Measurements from ENCODE around the gene ANKMY1.

DNA sequence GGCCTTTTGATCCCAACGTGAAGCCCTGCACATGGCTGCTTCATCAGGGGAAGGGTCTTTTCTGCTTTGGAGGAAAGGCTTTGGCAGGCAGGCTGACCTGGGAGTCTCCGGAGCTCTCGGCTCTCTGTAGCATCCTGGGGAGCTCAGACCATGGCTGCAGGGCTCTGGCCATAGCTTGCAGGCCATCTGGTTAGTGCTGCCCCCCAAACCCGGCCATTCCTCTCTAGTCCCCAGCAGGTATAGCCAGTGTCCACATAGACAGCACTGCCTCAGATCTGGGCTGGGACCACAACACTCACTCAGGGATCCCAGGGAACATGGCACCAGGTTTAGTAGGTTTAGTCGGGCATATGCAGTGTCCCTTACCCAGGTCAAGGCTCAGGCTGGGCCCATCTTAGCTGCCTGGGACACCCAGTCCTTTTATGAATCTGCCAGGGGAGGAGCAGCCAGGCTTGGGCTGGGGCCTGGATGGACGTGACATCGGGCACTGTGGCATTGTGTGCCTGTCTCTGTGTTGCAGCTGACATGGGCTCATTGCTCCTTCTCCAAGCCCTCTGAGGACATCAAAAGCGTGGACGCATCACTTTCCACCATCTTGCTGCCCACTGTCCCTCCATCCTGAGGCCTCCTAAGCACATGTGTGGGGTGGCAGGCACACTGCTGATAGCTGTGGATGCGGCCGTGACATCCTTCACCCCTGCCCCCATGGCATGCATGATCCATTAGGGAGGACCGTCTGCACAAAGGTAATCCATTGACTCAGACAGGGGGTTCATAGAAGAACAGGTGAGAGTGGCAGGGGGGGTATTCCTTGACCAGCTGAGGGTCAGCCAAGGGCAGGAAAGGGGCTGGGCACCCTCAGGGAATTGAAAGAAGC, 48.3 kb upstream of the ANKMY1 start:
- TF ChIP-seq, protein P1, sequence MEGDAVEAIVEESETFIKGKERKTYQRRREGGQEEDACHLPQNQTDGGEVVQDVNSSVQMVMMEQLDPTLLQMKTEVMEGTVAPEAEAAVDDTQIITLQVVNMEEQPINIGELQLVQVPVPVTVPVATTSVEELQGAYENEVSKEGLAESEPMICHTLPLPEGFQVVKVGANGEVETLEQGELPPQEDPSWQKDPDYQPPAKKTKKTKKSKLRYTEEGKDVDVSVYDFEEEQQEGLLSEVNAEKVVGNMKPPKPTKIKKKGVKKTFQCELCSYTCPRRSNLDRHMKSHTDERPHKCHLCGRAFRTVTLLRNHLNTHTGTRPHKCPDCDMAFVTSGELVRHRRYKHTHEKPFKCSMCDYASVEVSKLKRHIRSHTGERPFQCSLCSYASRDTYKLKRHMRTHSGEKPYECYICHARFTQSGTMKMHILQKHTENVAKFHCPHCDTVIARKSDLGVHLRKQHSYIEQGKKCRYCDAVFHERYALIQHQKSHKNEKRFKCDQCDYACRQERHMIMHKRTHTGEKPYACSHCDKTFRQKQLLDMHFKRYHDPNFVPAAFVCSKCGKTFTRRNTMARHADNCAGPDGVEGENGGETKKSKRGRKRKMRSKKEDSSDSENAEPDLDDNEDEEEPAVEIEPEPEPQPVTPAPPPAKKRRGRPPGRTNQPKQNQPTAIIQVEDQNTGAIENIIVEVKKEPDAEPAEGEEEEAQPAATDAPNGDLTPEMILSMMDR (IDR thresholded peaks at IDR 0.05): no peak
- TF ChIP-seq POLR2A (IDR thresholded peaks at IDR 0.05): no peak
